Heart left ventricle (tissue), 16 donors: ENCODE data around the gene MMRN1. TPM values are rescaled to one million over a fixed set of nuclear protein-coding genes. Genes with fewer than 3 reads are reported as not detected.

Experiments used
- ATAC-seq, 4 donors: fragments of 200-7000 bp; cut with Tn5 transposase; one replicate each; pipeline ENCODE4 v1.9.1; 2020 to 2022; ENCODE audit warnings: moderate library complexity in 4 of 4, mild to moderate bottlenecking in 3 of 4, moderate number of reproducible peaks in 1 of 4
- DNase-seq, 5 donors: peaks; one replicate each; pipeline ENCODE4 v3.0.0-alpha.2; 2020
- H3K27ac ChIP-seq, 12 donors: fragments of 200-600 bp; sonication (generic) in 4 of 12; one replicate each; pipeline versions ENCODE4 v1.5.0 to v1.8.0; 2016 to 2022; ENCODE audit warnings: mild to moderate bottlenecking in 2 of 12
- H3K27me3 ChIP-seq, 9 donors: fragments of 200-600 bp; sonication (generic) in 2 of 9; one replicate each; pipeline versions ENCODE4 v1.5.1 to v1.8.0; 2016 to 2022; ENCODE audit warnings: mild to moderate bottlenecking in 3 of 9
- H3K36me3 ChIP-seq, 9 donors: fragments of 200-600 bp; sonication (generic) in 2 of 9; one replicate each; pipeline versions ENCODE4 v1.5.0 to v1.8.0; 2018 to 2022; ENCODE audit warnings: mild to moderate bottlenecking in 2 of 9
- H3K4me1 ChIP-seq, 12 donors: fragments of 200-600 bp; sonication (generic) in 4 of 12; one replicate each; pipeline versions ENCODE4 v1.5.0 to v1.8.0; 2016 to 2022; ENCODE audit warnings: mild to moderate bottlenecking in 3 of 12
- H3K4me3 ChIP-seq, 12 donors: fragments of 200-600 bp; sonication (generic) in 4 of 12; one replicate each; pipeline versions ENCODE4 v1.5.0 to v1.8.0; 2017 to 2022; ENCODE audit warnings: mild to moderate bottlenecking in 9 of 12, moderate library complexity in 4 of 12
- H3K9me3 ChIP-seq, 12 donors: fragments of 200-600 bp; sonication (generic) in 4 of 12; one replicate each; pipeline versions ENCODE4 v1.5.0 to v1.8.0; 2016 to 2022; ENCODE audit warnings: mild to moderate bottlenecking in 1 of 12
- POLR2A ChIP-seq, 2 donors: fragments of 450-650 bp; IDR thresholded peaks; one replicate each; pipeline ENCODE4 v1.6.1; 2017; ENCODE audit warnings: antibody characterized with exemption in 2 of 2, mild to moderate bottlenecking in 2 of 2, moderate library complexity in 2 of 2
- WGBS, 4 donors: extraction: QIAGEN DNeasy Blood & Tissue Kit in 2 of 4; methylation state at CpG; one replicate each; pipeline versions ENCODE4 v1.1.5 to v1.1.7; 2013 to 2018; 5-methylcytosine and 5-hydroxymethylcytosine counted together
- intact Hi-C, 10 donors: fragments of 100-400 bp; cut with DNase I; formaldehyde crosslinking; loops; one replicate each; pipeline versions ENCODE4 v1.11.1 to v1.14.2; 2022
- polyA plus RNA-seq, 2 donors: library from polyadenylated mRNA; stranded (reverse); fragments of 200-250 nt; gene quantifications; one replicate each; pipeline ENCODE4 v1.2.3, GENCODE V29; 2013
- total RNA-seq, 9 donors: library from RNA; depleted of rRNA in 2 of 9; stranded (reverse); fragments of >200 nt in 2 of 9; fragmentation: NEBNext Ultra II Directional in 3 of 9; extraction: Animal tissue kit (Norgen Biotek cat#: 25700) in 3 of 9; gene quantifications; one replicate each; pipeline versions ENCODE4 v1.1.0 to v1.2.4, GENCODE V29; 2016 to 2023
- TF ChIP-seq, protein P1 (sequence below), 12 donors: fragments of 200-600 bp; sonication (generic) in 4 of 12; IDR thresholded peaks; one replicate each; pipeline versions ENCODE4 v1.5.0 to v1.8.0; 2018 to 2022; ENCODE audit warnings: antibody characterized with exemption in 12 of 12, mild to moderate bottlenecking in 5 of 12
- donor health status: ischemic (EF 13 %, LVEDD 7.1; RV severe dilation, severe dysfunction).
- donor health status: healthy with polysubstance abuse.
- donor health status: DM: no; HTN: yes; CAD: no.
- donor health status: DM: no; HTN: no; CAD: no.
- donor health status: ischemic (EF 25% LVEDD 6.9; RV normal size, moderate dysfunction).
- donor health status: ischemic (EF 25% LVEDD 5.7; RV mildly dilated, moderate dysfunction).
- donor health status: healthy.
- donor health status: DM: yes; HTN: yes; CAD: no.
- donor health status: ischemic (EF 35%, LVEDD 5.7; RV mildly dilated, moderate dysfunction).
- donor health status: nonischemic (EF 11% LVEDD 7.7; RV severe dilation, severe dysfunction).
- donor health status: DM: yes; HTN: yes; CAD: no.
- donor health status: PGD.
- donor health status: ischemic (EF 29% LVEDD 5.4; RV normal size, mild dysfunction).
- donor health status: nonischemic (EF 23%, LVEDD 6.1; RV moderate dilation, normal function).

The MMRN1 gene
- total and polyA plus RNA-seq, 11 donors, result 0.14 to 9.9 (median 1.5) TPM

DNA sequence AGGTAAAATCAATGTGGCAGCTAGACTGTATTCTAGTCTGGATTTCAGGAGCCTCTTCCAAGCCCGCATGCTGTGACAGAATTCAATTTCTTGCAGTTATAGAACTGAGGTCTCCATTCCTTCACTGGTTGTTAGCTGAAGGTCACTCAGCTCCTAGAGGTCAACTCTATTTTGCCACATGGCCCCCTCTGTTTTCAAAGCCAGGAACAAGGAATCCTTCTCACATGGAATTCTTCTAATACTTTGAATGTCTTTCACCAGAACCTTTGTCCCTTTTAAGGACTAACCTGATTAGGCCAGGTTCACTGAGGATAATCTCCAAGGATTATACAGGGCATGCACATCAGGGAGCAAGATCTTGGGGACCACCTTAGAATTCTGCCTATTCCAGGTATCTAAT, 23.4 kb upstream of the MMRN1 start:
- Histone ChIP-seq H3K27me3 (no peaks in the 10 kb centered on the region), H3K27ac (no peak overlapping the region), H3K4me3 (no peak overlapping the region), H3K4me1 (no peaks in the 10 kb centered on the region), H3K36me3 (no peaks in the 10 kb centered on the region), H3K9me3 (peaks cover 0 to 2% (median 0%) of the 10 kb centered on the region in 12 donors)
- ATAC-seq (no peak), DNase-seq (no peak)
- 88 to 97% (median 95%) methylated on average over 1 of the region's 1 CpG for WGBS, 4 donors
- intact Hi-C loops, result loop anchor here in 6 of 10 donors (5.0 to 10.0 kb wide), 5 partner anchors 206 to 386 kb away; no protein-coding TSS in a partner anchor
- TF ChIP-seq POLR2A (IDR thresholded peaks at IDR 0.05), result no peak
- TF ChIP-seq, protein P1, sequence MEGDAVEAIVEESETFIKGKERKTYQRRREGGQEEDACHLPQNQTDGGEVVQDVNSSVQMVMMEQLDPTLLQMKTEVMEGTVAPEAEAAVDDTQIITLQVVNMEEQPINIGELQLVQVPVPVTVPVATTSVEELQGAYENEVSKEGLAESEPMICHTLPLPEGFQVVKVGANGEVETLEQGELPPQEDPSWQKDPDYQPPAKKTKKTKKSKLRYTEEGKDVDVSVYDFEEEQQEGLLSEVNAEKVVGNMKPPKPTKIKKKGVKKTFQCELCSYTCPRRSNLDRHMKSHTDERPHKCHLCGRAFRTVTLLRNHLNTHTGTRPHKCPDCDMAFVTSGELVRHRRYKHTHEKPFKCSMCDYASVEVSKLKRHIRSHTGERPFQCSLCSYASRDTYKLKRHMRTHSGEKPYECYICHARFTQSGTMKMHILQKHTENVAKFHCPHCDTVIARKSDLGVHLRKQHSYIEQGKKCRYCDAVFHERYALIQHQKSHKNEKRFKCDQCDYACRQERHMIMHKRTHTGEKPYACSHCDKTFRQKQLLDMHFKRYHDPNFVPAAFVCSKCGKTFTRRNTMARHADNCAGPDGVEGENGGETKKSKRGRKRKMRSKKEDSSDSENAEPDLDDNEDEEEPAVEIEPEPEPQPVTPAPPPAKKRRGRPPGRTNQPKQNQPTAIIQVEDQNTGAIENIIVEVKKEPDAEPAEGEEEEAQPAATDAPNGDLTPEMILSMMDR (IDR thresholded peaks at IDR 0.05), result no peak

GRCh38 chr4:89876548-89876947, 18.1 kb upstream of the MMRN1 start:
- no peak for ATAC-seq
- Histone ChIP-seq H3K27me3 (no peaks in the 10 kb centered on the region), H3K4me1 (no peaks in the 10 kb centered on the region), H3K36me3 (no peaks in the 10 kb centered on the region), H3K27ac (no peak overlapping the region), H3K9me3 (no peaks in the 10 kb centered on the region), H3K4me3 (no peak overlapping the region)
- WGBS, 4 donors, result 79 to 91% (median 87%) methylated on average over 3 of the region's 3 CpGs
- no peak for DNase-seq
- TF ChIP-seq POLR2A (IDR thresholded peaks at IDR 0.05), result no peak
- TF ChIP-seq, protein P1 (IDR thresholded peaks at IDR 0.05), result no peak
- intact Hi-C loops, result loop anchor here in 4 of 10 donors (10.0 kb wide), 3 partner anchors 212 to 392 kb away; no protein-coding TSS in a partner anchor

DNA sequence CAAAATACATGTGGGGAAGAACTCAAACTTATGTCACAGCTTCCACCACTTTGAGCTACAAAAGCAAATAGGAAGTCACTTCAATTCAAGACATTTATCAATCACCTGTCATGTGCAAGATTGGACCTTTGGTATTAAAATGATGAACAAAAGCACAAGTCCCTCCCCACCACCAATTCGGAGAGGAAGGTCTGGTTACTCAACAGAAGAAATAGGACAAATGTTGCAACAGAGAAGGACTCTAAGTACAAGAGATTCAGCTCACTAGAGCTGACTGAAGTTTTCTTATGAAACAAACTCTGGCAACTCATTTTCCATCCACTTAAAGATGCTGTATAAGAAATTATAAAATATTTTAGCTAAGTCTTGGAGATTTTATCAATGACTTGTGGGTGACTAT, 16.0 kb upstream of the MMRN1 start:
- Histone ChIP-seq H3K36me3 (no peaks in the 10 kb centered on the region), H3K27ac (no peak overlapping the region), H3K4me1 (no peaks in the 10 kb centered on the region), H3K4me3 (no peak overlapping the region), H3K9me3 (no peaks in the 10 kb centered on the region), H3K27me3 (no peaks in the 10 kb centered on the region)
- TF ChIP-seq POLR2A (IDR thresholded peaks at IDR 0.05), result no peak
- TF ChIP-seq, protein P1 (IDR thresholded peaks at IDR 0.05), result no peak
- 72 to 77% (median 75%) methylated on average over 1 of the region's 1 CpG for WGBS, 4 donors
- no peak for DNase-seq
- intact Hi-C loops, result loop anchor here in 4 of 10 donors (10.0 kb wide), 3 partner anchors 214 to 394 kb away; no protein-coding TSS in a partner anchor
- ATAC-seq, result no peak

GRCh38 chr4:89879215-89879614, 15.4 kb upstream of the MMRN1 start:
- no peak overlapping the region for H3K4me3 ChIP-seq
- ATAC-seq (no peak), DNase-seq (no peak)
- H3K27ac ChIP-seq, result no peak overlapping the region
- TF ChIP-seq POLR2A (IDR thresholded peaks at IDR 0.05), result no peak
- TF ChIP-seq, protein P1 (IDR thresholded peaks at IDR 0.05), result no peak
- intact Hi-C loops, result loop anchor here in 4 of 10 donors (10.0 kb wide), 3 partner anchors 214 to 394 kb away; no protein-coding TSS in a partner anchor
- no peaks in the 10 kb centered on the region for H3K4me1 ChIP-seq
- H3K27me3 ChIP-seq, result no peaks in the 10 kb centered on the region
- H3K9me3 ChIP-seq, result no peaks in the 10 kb centered on the region
- WGBS, 4 donors, result 86 to 94% (median 90%) methylated on average over 4 of the region's 4 CpGs
- H3K36me3 ChIP-seq, result no peaks in the 10 kb centered on the region
